GM18909 (cell line): ENCODE measurements around the gene PELI2.

Source experiments
- ATAC-seq: cut with Tn5 transposase; IDR thresholded peaks from one replicate; pipeline ENCODE4 v1.9.1; 2021; ENCODE audit warnings: mild to moderate bottlenecking; ENCODE audit not compliant: unreplicated experiment, poor library complexity

PELI2 gene

DNA sequence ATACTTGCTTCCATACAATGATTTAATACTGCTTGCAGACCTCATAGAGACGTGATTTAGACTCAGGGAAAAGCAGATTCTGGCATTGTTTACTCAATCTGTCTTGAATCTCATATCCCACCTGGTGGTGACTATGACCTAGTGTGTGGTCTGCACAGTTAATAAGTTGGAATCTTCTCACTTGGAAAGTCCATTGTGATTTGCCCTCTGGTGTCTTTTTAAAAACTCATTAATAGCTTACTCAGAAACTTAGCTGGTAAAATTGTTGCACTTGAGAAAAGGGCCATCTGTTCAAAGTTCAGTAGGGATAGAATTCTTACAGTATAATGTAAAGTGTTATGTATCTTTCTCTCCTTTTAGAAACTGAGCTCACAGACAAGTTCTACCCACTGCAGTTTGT lies 106.0 kb downstream of the PELI2 start:
- ATAC-seq: no peak

DNA sequence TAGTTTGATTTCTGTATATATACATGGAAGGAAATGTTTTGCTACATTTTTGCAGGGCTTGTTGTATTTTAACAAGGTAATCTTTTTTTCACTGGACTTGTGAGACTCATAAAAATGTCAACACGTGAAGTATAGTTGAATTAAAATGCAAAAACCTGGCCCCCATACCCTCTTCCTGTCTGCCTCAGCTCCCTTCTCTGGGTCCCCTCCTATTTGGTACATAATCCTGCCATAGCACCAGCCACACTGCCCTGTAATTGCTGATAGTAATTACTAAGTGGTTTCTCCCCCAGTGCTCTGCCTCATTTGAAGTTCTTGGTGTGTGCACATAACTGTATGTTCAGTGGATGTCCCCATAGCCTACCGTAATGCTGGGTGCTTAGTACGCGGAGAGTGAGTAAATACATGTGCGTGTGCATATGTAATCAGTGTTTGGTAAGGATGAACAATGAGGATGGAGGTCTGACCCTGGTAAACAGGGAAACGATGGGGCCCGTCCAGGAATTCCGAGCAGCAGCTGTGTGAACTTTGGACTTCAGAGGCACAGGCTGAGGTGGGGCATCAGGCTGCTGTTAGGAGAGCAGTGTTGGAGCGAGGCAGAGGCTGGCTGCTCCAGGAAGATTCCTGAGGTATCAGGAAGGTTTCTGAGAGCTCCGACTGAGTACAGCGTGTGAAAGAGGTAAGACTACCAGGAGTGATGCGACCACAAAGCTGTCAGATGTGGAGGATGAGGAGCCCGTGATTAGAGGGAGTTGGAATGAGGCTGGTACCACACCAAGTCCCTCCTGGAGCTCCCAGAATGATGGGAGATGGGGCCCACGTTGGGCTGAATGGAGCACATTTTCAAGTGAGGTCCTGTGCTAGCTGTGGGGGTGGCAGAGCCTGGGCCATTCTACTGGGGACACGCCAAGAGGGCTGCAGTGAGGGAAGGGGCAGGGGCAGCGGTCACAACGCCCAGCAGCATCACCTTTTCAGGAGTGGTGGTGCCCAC lies 106.8 kb downstream of the PELI2 start:
- ATAC-seq: no peak

DNA sequence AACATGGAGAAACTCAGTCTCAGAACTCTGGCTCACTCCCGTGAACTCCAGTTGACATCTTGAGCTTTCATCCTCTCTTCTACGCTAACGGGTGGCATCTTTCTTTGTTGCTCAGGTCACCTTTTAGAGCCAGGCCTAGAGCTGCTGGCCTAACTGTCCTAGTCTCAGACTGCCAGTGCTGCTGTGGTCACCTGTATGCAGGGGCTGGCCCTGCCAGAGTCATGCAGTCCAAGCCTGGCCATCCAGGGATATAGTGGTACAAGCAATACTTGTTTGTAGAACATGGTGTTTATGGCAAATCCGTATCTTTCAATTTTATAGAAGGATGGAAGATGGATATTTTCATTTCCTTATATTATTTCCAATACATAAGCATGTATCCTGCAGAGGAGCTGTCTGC lies 117.2 kb downstream of the PELI2 start:
- no peak for ATAC-seq

DNA sequence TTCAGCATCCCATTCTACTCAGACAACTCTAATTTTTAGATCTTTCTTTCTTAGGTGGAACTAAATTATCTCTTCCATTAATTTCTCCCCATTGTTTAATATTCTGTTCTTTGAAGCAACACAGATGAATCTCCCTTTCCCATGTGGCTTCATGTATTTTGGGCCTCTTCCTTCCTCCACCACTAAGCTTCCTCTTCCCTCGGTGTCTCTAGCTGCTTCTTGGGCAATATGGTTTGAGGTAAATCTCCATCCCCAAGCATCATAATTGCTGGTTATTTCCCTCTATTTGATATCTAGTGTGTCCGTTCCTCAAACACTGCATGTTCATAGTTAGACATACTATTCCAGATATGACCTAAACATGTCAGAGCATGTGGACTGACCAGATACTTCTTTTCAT lies 119.2 kb downstream of the PELI2 start:
- ATAC-seq: no peak

DNA sequence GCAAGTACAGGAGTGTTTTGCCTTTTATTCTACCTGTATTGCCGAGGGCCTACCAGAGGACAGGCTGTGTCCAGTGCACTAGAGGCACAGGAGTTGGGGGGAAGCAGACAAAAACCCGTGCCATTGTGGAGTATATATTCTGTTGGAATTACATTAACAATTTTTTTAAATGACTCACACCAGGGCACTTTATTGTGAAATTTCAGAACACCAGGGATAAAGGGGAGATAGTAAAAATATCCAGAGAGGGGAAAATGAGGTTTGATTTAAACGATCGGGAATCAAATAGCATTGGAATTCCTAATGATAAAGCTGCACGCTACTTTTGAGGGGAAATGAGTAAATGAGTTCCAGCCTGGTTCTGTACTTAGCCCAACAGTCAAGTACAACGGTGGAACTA lies 123.2 kb downstream of the PELI2 start:
- ATAC-seq: no peak

DNA sequence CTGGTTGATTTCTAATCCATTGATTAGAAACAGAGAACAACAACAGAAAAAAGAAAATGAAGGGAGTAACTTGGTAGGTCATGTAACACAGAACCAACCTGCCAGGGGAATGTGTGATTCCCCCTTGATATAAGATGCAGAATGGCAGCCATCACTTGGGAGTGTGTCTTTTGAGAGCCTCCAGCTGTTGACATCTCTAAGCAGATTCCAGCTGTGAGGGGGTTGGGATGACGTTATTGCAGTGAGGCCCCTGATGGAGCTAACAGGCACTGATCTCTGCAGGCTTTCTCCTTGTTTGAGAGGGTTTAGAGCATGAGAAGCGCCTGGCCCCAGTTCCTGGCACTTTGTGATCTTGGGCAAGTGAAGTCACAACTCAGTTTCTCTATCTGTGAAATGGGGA lies 124.9 kb downstream of the PELI2 start:
- ATAC-seq: no peak

DNA sequence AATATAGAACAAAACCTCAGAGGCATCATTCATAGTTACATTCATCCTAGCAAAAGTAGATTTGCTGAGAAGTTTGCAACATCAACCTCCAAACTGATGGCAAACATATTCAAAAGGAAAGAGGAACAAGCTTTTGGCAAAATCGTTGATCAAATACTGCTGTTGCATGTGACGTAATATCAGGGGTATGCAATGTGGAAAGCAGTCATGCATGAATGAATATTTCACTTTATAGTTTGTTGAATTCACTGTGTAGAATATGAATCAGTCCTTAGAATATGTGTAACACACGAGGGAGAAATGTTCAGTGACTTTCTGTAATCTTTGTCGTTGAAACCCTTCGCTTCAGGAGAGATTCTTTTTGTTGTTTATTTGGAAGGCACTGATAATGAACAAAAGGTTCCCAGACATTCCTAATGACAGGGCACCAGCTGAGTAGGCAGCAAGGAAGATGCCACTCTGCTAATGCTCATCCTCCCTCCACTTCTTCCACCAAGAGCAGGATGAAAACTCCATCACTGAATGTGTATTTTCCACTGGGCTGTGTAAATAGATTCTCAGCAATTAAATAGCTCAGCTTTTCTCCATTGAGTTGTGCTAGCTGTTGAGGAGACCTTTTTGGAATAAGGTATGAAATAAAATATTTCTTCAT lies 126.1 kb downstream of the PELI2 start:
- no peak for ATAC-seq

DNA sequence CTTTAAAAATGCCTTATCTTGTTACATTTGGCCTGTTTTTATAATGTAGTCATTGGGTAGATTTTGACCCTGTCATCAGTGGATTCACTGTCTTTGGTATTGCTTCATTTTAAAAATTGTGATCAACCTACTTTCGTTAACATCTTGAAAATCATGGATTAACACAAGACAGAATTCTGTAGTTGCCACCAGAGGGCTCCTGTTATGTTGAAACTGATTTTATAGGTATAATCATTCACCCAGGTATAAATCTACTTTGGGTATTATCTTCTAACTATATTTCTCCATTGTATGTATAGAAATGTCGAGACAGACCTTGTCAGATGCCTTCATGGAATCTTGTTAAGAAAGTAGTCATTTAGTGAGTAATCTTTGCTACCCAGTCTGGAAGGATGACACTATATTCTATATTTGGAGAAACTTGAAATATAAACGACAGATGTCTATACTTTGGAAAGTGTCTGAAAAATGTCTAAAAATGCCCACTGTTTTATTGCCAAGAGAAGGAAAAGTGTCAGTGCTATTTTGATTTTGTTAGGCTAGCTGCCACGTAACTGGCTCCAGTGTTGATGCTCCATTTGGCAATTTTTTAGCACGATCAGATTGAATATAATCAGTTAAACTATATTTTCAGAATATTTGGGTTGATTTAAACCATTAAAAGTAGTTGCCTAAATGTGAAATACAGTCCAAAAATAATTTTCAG lies 129.4 kb downstream of the PELI2 start:
- no peak for ATAC-seq

DNA sequence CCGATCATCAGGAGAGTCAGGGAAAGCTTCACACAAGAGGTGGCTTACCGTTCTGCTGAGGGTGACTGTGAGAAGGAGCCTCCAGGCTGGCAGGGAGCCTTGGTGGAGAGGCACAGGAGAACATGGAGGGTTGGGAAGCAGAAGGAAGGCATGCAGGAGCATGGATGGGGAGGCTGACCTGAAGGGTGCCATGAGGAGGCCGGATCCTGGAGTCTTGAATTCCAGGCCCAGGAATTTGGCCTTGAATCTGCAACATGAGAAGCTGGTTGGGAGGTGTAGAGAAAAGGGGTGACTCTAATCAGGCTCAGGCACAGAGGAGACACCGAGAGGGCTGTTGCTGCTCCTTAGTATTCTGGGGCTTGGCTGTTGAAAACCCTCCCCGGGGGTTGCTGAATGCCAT lies 130.2 kb downstream of the PELI2 start:
- no peak for ATAC-seq

DNA sequence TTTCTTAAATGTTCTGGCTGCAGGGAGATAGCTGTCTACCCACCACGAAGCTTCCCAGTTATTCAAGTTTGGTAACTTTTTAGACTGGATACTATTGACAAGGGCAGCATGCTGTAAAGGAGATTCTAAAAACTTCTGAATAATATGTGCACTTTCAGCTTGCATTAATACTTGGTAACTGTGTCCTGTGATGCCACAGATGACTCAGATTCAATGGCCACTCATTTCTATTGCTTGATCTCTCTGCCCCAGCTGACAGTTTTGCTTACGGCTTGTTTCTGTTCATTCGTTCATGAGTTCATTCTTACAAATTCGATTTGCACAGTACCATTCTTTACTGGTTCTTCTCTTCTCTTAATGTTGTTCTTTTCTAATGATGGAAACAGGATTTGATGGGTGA lies 142.8 kb downstream of the PELI2 start:
- ATAC-seq: no peak

DNA sequence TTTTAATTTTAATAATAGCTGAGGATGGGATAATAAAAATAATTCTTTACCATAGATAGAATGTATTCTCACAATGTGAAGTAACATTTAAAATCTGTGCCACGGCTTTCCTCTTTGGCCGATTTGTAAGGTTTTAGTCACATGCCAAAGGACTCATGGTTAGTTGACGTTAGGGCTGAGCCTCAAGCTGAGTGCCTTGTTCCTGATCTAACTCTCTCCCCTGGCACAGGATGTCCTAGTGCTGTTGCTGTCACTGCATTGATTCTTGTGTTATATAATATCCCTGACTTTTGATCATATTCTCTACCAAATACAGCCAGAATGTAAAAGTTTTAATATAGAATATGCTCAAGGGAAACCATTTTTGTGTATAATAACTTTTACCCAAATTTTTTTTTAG lies 144.3 kb downstream of the PELI2 start:
- no peak for ATAC-seq

DNA sequence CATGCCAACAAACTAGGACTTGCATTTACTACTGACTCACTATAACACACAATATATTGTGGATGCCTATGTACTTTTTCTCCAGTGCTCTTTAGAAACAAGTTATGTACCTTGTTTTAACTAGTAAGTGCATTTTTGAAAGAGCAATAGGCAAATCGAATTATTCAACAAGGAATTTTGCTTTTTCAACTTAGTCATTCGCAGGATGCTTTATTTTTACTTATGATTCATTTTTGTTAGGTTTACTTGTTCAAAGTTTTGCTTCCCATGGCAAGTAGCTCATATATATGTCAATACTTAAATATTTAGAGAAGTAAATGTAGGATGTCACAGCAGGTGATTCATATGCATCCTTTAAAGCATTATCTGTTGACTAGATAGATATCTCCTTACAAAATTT lies 149.8 kb downstream of the PELI2 start:
- no peak for ATAC-seq

DNA sequence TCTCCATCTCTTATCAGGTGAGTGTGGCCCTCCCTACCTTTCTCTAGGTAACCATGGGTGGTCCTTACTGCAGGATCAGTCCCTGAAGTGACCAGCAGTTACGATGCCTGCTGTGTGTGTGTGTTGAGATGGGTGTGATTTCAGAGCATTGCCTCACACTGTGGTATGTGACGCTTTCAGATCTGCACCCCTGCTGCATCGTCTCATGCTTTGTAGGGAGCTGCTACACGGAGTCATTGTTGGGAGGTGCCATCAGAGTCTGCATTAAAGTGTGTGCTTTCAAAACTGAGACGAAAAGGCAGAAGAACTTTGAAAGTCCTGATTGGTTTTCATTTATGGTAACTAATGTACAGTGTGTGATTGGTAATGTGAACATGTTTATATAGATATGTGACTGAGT lies 150.5 kb downstream of the PELI2 start:
- no peak for ATAC-seq

DNA sequence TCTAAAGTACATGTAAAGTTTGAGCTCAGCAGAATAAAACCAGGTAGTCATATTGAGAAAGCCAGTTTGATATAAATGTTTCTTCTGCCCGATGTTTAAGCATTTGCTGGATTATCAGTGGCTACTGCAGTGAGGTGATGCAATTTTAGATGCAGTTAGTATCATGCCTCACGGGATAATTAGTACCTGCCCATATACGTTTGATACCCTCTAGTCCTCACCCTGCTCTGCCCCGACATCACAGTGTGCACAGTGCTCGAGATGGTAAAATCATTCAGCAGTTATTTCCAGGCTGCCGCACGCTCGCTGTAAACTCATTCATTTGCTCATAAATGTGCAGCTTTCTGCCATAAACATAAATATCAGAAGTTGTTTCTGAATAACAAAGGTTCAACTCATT lies 152.7 kb downstream of the PELI2 start:
- no peak for ATAC-seq

DNA sequence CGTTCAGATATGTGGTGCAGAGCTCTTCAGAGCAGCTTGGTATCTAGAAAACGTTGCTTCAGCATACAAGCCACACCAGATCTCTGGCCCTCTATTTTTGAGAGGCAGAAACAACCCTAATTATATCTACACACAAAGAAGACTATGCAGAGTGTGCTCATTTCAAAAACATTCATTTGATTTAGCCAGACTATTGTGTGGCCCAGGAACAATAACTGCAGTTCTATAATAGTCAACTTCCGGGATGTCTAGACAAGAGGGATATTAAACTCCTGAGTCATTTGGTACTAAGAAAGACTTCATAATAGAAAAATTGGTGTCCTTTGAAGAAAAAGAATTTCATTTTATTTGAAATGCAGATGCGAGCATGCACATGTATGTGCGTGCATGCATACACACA lies 153.8 kb downstream of the PELI2 start:
- ATAC-seq: no peak

DNA sequence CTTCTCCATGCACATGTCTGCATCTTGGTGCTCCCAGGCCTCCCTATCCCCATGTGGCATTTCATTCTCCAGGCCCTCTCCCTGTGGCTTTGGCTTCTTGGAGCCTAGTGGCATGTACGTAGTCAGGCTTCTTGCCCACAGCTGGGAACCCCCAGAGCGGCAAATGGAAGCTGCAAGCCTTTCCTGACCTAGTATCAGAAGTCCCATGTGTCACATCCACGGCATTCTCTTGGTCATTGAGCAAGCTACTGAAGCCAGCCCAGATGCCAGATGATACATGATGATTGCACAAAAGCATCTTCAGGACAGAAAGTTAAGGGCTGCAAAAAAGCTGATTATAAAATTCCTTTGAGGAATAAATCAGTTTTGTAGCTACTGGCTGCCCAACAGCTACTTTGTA lies 154.9 kb downstream of the PELI2 start:
- ATAC-seq: no peak

DNA sequence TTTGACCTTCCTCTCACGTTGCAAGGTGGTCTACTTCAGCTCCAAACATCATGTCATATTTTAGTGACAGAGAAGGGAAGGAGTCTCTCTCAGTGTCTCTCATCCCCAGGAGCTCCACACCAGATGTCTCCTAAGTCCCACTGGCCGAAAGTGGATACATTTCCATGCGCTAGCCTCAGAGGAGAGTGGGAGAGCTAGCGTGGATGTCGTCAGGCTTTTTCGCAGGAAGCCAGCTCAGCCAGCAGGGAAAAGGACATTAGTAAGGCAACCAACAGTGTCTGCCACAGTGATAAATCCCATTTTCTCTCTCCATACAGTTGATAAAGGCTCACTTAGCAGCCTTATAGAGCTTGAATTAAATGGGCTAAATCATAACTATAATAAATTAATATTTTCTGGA lies 155.7 kb downstream of the PELI2 start:
- ATAC-seq: no peak

DNA sequence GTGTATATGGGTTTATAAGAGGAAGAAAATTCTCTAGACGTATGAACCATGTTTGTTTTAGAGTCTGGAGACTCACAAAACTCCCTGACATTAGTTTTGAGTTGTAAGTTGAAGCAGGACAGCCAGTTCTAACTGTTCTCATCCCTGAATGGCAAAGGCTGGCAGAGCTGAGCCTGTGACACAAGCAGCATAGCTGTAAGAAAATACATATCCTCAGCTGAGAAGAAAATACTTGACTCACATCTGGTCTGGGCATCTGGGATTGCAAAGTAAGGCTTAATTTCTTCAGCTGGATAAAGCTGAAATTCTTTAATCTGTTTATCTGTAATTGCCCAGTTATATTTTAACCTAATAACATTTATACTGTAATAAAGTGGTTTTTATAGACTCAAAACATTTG lies 156.3 kb downstream of the PELI2 start:
- no peak for ATAC-seq

DNA sequence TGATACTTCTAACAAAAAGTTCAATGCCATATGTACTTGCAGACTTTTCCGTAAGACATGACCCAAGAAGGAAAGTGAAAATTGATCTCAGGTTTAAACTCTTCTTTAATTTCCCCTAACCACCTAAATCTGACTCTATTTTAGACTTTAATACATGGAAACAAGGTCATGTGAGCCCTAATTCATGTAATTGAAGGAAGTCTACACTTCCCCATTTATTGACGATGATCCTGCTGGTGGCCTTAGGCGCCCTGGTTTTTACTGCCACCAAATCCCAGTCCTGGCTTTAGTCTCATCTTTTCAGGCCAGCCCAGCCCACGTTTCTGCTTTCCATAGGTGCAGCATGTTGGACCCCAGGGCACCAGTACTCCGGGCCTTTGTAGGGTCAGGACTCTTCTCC lies 157.9 kb downstream of the PELI2 start:
- no peak for ATAC-seq

DNA sequence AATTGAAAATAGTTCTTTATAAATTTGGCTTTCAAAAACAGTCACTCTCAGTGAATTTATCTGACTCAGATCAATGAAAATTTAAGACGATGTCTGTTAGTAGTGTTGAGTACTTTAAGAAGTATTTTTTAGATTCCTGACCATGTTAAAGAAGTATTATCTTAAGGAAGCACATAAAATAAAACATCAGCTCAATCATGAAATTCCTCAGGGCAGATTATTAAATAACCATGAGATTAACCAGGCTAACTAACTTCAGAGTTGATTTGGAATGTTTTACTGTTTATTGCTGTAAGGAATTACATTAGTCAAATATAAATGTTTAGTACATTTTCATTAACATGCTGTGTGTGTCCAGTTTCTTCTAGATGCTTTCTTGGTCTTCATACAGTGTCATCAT lies 160.2 kb downstream of the PELI2 start:
- no peak for ATAC-seq

DNA sequence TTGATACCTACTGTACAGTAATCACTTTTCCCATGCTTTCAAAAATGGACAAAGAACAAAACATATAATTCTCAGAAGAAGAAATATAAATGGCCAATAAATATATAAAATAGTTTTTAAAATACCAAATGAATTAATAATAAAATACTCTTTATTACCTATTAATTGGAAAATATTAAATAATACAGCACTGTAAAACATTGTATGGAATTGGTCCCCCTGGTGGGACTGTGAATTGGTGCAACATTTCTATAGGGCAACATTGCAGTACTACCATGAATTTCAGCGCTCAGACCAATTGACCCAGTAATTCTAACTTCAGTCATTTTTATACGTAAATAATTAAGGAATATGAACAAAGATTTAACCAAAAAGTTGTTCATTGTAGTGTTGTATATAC lies 162.6 kb downstream of the PELI2 start:
- ATAC-seq: no peak
